COR-L47 (cell line): ENCODE data around the gene LAIR2.
A peak's percentile ranks its signal among the peaks of the same experiment; 100 is the strongest.
"Not testable (repeated sequence)": the region's sequence is repeated elsewhere in the genome, so short reads cannot be mapped to it uniquely, and the experiment has no call there.

Experiments used
- DNase-seq: peaks from one replicate; lab custom pipeline; 2025; lab: John Stamatoyannopoulos, UW

LAIR2 gene

GRCh38 chr19:54464630-54465425 lies 37.8 kb upstream of the LAIR2 start:
- peak; percentile 50 for DNase-seq

- DNase-seq: no peak
Measured at GRCh38 chr19:54465426-54466109, 37.1 kb upstream of the LAIR2 start.

GRCh38 chr19:54466110-54466480 lies 36.5 kb upstream of the LAIR2 start:
- not testable (repeated sequence) for DNase-seq

DNA sequence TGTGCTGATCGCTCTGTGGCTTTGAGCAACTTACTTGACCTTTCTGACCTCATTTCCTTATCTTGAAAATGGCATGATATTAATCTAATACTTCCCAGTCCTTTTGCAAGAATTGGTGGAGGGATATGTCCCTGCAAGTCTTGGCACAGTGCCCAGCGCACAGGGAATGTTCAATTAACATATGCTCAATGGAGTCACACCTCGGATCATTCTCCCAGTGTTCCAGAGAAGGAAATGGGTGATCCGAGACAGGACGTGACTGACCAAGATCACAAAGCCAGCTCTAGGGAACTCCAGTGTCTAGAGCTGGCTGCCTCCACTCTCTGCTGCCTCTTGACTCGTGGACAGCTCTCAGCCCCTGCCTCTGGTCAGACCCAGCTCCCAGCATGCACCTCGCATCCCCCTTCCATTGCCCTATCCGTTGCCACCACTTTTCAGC lies 33.1 kb upstream of the LAIR2 start:
- no peak for DNase-seq

GRCh38 chr19:54470276-54470887 lies 32.2 kb upstream of the LAIR2 start:
- no peak for DNase-seq

DNA sequence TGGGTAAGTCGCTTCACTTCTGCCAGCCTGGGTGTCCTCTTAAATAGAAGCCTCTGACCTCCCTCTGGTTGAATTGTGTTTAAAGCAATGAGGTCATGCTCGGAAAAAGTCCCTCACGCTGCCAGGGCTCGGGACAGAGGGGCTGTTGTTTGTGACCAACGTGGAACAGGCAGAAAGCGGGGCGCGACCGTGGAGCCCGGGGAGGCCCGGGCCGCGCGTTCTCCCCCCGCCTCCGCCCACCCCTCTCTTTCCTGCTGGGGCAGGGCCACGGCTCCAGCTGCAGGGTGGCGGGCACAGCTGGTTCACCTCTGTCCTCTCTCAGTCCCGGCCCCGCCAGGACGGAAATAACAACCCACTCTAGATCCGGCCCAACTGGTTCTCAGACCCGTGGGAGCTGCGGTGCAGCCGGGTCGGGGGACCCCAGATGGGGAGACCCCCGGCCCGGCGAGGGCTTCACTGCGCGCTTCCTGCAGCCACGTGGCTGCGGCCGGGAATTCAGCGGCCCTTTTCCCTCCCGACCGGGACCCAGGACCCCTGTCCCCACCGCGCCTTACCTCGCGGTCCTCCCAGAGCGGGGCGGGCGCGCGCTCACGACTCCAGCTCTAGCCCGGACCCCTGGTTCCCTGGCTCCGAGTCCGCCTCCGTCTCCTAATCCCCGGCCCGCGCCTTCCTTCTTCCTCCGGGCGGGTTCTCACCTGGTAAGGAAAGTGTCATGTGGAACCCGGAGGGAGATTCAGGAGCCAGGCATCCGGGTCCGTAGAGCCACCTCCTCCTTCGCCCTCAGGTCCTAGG lies 31.4 kb upstream of the LAIR2 start:
- DNase-seq: no peak

- no peak for DNase-seq
Measured at GRCh38 chr19:54473071-54473891, 29.4 kb upstream of the LAIR2 start, which contains the start of gene CDC42EP5. Gene CDC42EP5 (minus strand): TSS chr19:54473296. CDS start chr19:54465547, 7,749 bp downstream.

GRCh38 chr19:54473892-54474372 lies 28.7 kb upstream of the LAIR2 start:
- no peak for DNase-seq

DNA sequence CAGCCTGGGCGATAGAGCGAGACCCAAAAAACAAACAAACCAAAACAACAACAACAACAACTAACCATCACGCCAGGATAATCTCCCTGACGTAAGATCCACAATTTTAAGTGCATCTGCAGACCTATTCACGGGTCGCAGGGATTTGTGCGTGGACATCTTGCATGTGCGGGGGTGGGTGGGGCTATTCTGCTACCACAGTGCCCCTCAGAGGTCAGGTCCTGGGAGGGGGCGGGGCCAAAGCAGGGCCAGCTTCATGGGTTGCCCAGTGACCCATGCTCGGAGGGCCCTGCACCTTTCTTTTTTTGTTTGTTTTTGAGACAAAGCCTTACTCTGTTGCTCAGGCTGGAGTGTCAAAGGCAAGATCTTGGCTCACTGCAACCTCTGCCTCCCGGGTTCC lies 26.9 kb upstream of the LAIR2 start:
- no peak for DNase-seq

DNA sequence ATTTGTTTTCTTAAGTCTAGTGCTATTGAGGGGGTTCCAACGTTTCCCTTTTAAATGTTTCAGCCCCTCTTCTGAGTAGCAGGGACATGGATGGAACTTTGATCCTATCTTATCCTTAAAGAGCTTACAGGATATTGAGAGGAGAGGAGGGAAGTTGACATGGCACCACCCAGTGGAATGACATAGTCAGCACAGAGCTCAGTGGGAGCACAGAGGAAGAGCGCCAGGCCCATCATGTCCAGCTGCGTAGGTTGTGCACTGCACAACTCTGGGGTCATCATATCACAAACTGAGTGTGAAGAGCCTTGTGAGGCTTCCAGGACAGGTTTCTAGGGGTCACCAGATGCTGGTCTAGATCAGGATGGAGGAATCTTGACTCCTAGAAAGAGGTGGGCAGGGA lies 25.0 kb upstream of the LAIR2 start:
- peak; percentile 5 for DNase-seq

DNA sequence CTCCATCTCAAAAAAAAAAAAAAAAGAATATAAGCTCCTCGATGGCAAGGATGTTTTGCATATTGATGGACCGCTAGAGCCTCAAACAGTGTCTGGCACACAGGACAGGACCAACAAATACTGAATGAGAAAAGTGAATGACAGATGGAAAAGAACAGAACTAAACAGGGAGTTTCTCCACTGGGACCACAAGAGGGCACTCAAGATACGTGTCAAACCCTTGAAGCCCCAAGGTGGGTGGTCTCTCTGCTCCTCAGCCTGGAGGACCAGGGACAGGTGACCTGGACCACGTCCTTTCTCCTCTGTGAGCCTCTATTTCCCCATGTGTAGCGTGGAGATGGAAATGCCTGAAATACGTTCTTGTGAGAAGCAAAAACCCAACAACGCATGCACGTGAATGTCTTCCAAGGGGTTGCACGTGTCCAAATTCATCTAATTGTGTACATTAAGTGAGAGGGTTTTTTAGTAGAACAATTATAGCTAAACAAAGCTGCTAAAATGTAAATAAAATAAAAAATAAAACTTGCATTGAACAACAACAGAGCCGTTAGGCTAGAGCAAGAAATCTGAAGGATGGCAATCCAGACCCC lies 23.9 kb upstream of the LAIR2 start:
- DNase-seq: peak; percentile 38

DNA sequence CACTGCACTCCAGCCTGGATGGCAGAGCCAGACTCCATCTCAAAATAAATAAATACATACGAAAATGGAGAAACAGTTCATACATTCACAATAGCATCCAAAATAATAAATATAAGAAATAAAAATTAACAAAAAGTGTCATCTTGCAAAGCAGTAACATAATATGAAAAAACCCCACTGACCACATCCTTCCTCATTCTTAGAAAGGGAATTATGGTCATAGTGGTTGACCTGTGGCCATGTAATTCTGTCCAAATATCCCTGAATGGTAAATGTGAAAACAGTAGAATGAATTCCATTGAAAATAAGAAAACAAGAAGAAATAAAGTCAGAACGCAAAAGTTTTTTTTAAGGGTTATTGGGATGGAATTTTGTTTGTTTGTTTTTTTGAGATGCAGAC lies 22.6 kb upstream of the LAIR2 start:
- DNase-seq: no peak

DNA sequence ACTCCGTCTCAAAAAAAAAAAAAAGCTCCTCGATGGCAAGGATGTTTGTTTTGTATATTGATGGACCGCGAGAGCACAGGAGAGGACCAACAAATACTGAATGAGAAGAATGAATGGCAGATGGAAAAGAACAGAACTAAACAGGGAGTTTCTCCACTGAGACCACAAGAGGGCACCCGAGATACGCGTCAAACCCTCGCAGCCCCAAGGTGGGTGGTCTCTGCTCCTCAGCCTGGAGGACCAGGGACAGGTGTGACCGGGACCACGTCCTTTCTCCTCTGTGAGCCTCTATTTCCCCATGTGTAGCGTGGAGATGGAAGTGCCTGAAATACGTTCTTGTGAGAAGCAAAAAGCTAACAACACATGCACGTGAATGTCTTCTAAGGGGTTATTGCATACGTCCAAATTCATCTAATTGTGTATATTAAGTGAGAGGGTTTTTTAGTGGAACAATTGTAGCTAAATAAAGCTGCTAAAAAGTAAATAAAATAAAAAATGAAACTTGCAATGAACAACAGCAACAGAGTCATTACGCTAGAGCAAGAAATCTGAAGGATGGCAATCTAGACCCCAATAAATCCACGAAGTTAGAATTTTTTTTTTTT lies 21.2 kb upstream of the LAIR2 start:
- DNase-seq: peak; percentile 35

DNA sequence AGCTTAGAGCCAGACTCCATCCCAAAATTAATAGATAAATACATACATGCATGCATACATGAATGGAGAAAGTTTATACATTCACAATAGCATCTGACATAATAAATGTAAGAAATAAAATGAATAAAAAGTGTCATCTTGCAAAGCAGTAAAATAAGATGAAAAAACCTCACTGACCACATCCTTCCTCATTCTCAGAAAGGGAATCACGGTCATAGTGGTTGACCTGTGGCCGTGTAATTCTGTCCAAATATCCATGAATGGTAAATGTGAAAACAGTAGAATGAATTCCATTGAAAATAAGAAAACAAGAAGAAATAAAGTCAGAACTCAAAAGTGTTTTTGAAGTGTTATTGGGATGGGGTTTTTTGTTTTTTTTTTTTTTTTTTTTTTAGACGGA lies 19.7 kb upstream of the LAIR2 start:
- DNase-seq: no peak

DNA sequence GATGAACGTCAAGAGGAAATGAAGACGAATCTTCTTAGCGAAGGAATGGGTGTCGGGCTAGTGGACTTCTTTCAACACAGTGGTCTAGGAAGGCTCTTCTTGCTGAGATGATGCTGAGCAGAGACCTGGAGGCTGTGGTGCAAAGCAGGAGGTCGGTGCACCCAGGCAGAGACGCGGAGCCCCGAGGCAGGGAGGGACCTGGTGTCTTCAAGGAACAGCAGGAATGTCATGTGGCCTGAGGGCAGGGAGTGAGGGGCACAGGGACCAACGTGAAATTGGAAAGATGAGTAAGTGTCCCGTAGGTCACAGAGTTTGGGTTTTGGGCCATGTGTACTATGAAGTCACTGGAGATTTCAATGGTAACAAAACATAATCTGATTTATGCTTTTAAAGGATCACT lies 18.2 kb upstream of the LAIR2 start:
- no peak for DNase-seq

- DNase-seq: no peak
Measured at GRCh38 chr19:54485851-54486250, 16.8 kb upstream of the LAIR2 start.

GRCh38 chr19:54489341-54489740 lies 13.3 kb upstream of the LAIR2 start:
- DNase-seq: no peak

GRCh38 chr19:54489766-54490165 lies 12.9 kb upstream of the LAIR2 start:
- DNase-seq: no peak

DNA sequence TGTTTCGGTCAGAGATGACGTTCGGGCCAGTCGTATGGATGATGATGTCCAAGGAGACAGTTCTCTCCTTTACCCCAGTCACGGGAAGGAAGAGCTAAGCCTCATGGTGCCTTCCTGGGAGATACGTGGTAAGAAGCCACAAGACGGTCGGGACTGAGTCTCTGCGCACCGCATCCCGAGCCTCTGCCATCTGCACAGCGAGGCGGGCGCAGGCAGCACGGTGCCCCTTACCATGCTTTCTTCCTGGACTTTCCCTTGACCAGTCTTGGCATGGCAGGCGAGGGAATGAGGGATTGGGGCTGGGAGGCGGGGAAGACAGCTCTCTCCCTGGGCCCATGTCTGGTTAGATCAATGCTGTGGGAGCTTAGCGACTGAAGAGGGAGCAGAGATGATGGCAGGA lies 10.1 kb upstream of the LAIR2 start:
- DNase-seq: no peak

- not testable (repeated sequence) for DNase-seq
Measured at GRCh38 chr19:54493056-54493455, 9.6 kb upstream of the LAIR2 start.
